Hepatocyte (in vitro differentiated cells): ENCODE results near the gene PCDHB13.
"Not testable (repeated sequence)": the region's sequence is repeated elsewhere in the genome, so short reads cannot be mapped to it uniquely, and the experiment has no call there.

Source experiments
- CTCF ChIP-seq: fragments of 200-600 bp; sonication (generic); IDR thresholded peaks from 2 replicates; pipeline ENCODE4 v1.5.1; 2016; ENCODE audit warnings: antibody characterized with exemption, mild to moderate bottlenecking; ENCODE audit not compliant: poor library complexity
- EZH2 ChIP-seq: fragments of 200-600 bp; sonication (generic); IDR thresholded peaks from 2 replicates; pipeline ENCODE4 v1.6.1; 2016; ENCODE audit warnings: antibody characterized with exemption, mild to moderate bottlenecking, borderline replicate concordance
- EZH2phosphoT487 ChIP-seq: fragments of 200-600 bp; sonication (generic); IDR thresholded peaks from one replicate; pipeline ENCODE4 v1.6.1; 2018; ENCODE audit warnings: antibody characterized with exemption, mild to moderate bottlenecking, low read depth, moderate library complexity; ENCODE audit not compliant: unreplicated experiment, severe bottlenecking

- TF ChIP-seq EZH2phosphoT487, CTCF, EZH2: not testable (repeated sequence)
Measured at GRCh38 chr5:141177577-141178191, 36.0 kb upstream of the PCDHB13 start, which contains the start of gene PCDHB8.
